Caco-2 (cell line): Measurements from ENCODE around the gene KRT39. TPM values are rescaled to one million over a fixed set of nuclear protein-coding genes. Genes with fewer than 3 reads are reported as not detected.

ENCODE experiments used
- BruUV-seq: library from RNA; stranded (reverse); fragments of 400-500 nt; replicated peaks from 2 replicates; lab custom pipeline; 2021; lab: Mats Ljungman, UMichigan
- CTCF ChIA-PET: fragments of 300-600 bp; sonication (Branson Sonifier 250); formaldehyde crosslinking; loops from one replicate; lab custom pipeline; 2022; ENCODE audit warnings: antibody characterized with exemption; lab: Charles Lee
- POLR2A ChIA-PET: fragments of 300-600 bp; sonication (Branson Sonifier 250); formaldehyde crosslinking; loops from one replicate; lab custom pipeline; 2022; ENCODE audit warnings: antibody characterized with exemption; lab: Charles Lee
- DNase-seq, 2 experiments: peaks; one replicate each; pipeline versions ENCODE4 v3.0.0 to v3.0.0-alpha.2; 2020 to 2022
- H3K27me3 ChIP-seq: replicated peaks from 2 replicates; pipeline ENCODE4 v1.6.0; 2011; ENCODE audit warnings: low read length; ENCODE audit not compliant: control insufficient read depth, insufficient read depth
- H3K36me3 ChIP-seq: 2 replicates; pipeline ENCODE4 v1.5.1; 2011; ENCODE audit warnings: low read length; ENCODE audit not compliant: control insufficient read depth, insufficient read depth
- H3K4me1 ChIP-seq: fragments of 250-450 bp; sonication (Bioruptor Pico); 2 replicates; pipeline ENCODE4 v1.5.1; 2020; ENCODE audit warnings: mild to moderate bottlenecking
- H3K4me3 ChIP-seq: 2 replicates; pipeline ENCODE4 v1.5.1; 2011; ENCODE audit warnings: low read depth, mild to moderate bottlenecking, control low read depth, low read length
- H3K9me3 ChIP-seq: fragments of 250-450 bp; sonication (Bioruptor Pico); 2 replicates; pipeline ENCODE4 v1.5.1; 2020; ENCODE audit warnings: mild to moderate bottlenecking, moderate library complexity
- H3K27ac Mint-ChIP-seq: one replicate; pipeline ENCODE4 v1.8.0; 2022; ENCODE audit warnings: mixed read lengths; ENCODE audit not compliant: unreplicated experiment
- H3K27me3 Mint-ChIP-seq: one replicate; pipeline ENCODE4 v1.8.0; 2022; ENCODE audit warnings: mixed read lengths; ENCODE audit not compliant: insufficient read depth, unreplicated experiment
- H3K36me3 Mint-ChIP-seq: one replicate; pipeline ENCODE4 v1.8.0; 2022; ENCODE audit warnings: mild to moderate bottlenecking, mixed read lengths; ENCODE audit not compliant: insufficient read depth, unreplicated experiment
- H3K4me1 Mint-ChIP-seq: one replicate; pipeline ENCODE4 v1.8.0; 2022; ENCODE audit warnings: low read depth, mixed read lengths; ENCODE audit not compliant: unreplicated experiment
- H3K4me3 Mint-ChIP-seq: one replicate; pipeline ENCODE4 v1.8.0; 2022; ENCODE audit warnings: mild to moderate bottlenecking, moderate library complexity, mixed read lengths; ENCODE audit not compliant: unreplicated experiment
- H3K9me3 Mint-ChIP-seq: one replicate; pipeline ENCODE4 v1.8.0; 2022; ENCODE audit warnings: mixed read lengths; ENCODE audit not compliant: unreplicated experiment
- intact Hi-C: fragments of 100-400 bp; cut with micrococcal nuclease; formaldehyde crosslinking; loops from one replicate; pipeline ENCODE4 v1.10.0; 2022; ENCODE audit not compliant: unreplicated experiment
- total RNA-seq: library from RNA; stranded (reverse); gene quantifications from 2 replicates; pipeline ENCODE4 v1.2.3, GENCODE V29; 2022
- TF ChIP-seq, protein P1 (sequence below), 2 experiments: fragments of 200-600 bp in 1 of 2; IDR thresholded peaks; 1 replicate in 1 of 2; 2 replicates in 1 of 2; pipeline versions ENCODE4 v1.5.1 to v1.8.0; 2011 to 2022; ENCODE audit warnings: antibody characterized with exemption in 1 of 2, control low read depth in 1 of 2, inconsistent platforms in 1 of 2, low read depth in 1 of 2, low read length in 1 of 2, mild to moderate bottlenecking in 1 of 2, moderate library complexity in 1 of 2; ENCODE audit not compliant: insufficient read depth in 1 of 2, severe bottlenecking in 1 of 2, unreplicated experiment in 1 of 2

Gene KRT39
- total RNA-seq, 1 experiment from 2014 or later = not detected

DNA sequence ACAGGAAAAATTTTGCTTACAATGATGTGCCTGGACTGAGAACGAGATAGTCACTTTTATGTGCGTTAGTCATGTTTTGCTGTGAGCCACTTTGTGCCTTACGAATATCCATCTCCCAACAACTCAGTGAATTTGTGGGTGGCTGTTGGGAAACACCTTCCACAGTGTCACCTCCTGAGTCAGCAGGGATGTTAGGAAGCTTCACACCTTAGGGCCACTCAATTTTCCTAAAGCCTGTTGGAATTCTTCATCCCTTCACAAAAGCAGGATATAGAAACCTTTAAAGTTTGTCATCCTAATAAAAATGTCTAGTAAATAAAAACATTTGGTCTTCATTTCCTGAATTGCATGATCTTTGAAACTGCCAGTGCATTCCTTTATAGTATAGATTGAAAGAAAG is 46.4 kb upstream of the KRT39 start:
- POLR2A ChIA-PET = no interaction called here
- DNase-seq = no peak

DNA sequence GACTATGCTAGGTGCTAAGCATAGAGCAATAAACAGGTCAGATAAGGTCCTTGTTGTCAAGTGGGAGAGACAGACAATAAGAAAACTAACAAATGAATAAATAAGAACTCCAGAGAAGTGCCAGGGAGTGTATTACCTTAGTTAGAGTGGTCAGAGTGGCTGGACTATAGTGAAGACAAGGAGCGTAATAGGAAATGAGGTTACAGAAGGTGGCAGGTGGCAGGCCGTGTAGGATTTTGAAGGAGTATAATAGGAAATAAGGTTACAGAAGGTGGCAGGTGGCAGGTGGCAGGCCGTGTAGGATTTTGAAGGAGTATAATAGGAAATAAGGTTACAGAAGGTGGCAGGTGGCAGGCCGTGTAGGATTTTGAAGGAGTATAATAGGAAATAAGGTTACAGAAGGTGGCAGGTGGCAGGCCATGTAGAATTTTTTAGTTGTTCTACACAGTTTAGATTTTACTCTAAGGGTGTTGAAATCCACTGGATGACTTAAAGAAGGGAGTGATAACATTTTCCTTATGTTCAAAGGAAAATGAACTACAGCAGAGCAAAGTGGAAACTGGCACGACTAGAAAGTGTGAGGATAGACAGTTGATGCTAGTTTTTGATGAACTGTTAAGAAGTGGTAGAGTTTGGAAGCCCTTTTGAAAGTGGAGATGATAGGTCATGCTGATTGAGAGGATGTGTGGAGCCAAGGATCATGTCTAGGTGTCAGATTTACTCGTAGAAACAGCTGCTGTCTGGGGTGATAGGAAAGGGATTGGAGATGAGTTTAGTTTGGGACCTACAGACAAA is 45.8 kb upstream of the KRT39 start:
- H3K9me3 ChIP-seq = peaks cover 12% of the 10 kb centered on the region; the same call in 1 of the 2 replicates
- H3K36me3 ChIP-seq = no peaks in the 10 kb centered on the region
- no peak overlapping the region for H3K4me3 ChIP-seq
- peaks cover 48% of the 10 kb centered on the region for H3K4me1 Mint-ChIP-seq
- TF ChIP-seq, protein P1, sequence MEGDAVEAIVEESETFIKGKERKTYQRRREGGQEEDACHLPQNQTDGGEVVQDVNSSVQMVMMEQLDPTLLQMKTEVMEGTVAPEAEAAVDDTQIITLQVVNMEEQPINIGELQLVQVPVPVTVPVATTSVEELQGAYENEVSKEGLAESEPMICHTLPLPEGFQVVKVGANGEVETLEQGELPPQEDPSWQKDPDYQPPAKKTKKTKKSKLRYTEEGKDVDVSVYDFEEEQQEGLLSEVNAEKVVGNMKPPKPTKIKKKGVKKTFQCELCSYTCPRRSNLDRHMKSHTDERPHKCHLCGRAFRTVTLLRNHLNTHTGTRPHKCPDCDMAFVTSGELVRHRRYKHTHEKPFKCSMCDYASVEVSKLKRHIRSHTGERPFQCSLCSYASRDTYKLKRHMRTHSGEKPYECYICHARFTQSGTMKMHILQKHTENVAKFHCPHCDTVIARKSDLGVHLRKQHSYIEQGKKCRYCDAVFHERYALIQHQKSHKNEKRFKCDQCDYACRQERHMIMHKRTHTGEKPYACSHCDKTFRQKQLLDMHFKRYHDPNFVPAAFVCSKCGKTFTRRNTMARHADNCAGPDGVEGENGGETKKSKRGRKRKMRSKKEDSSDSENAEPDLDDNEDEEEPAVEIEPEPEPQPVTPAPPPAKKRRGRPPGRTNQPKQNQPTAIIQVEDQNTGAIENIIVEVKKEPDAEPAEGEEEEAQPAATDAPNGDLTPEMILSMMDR (IDR thresholded peaks at IDR 0.05; ENCODE audit: insufficient read depth in 1 of 2, low read depth in 1 of 2, low read length in 1 of 2, severe bottlenecking in 1 of 2, unreplicated experiment in 1 of 2) = no peak
- no peaks in the 10 kb centered on the region for H3K27me3 ChIP-seq
- peaks cover 37% of the 10 kb centered on the region for H3K9me3 Mint-ChIP-seq
- ChIA-PET POLR2A (no interaction called here), CTCF (no interaction called here)
- no peak overlapping the region for H3K4me3 Mint-ChIP-seq
- no peaks in the 10 kb centered on the region for H3K27me3 Mint-ChIP-seq
- peaks cover 14% of the 10 kb centered on the region for H3K36me3 Mint-ChIP-seq
- DNase-seq = no peak
- intact Hi-C loops = no loop called here
- peaks cover 58% of the 10 kb centered on the region for H3K4me1 ChIP-seq
- BruUV-seq = no TSS peak
- peak overlapping the region; percentile 69 for H3K27ac Mint-ChIP-seq

More for the DNA sequence above, 46.4 kb upstream of the KRT39 start:
- Histone ChIP-seq H3K36me3 (no peaks in the 10 kb centered on the region), H3K4me3 (no peak overlapping the region), H3K4me1 (peaks cover 58% of the 10 kb centered on the region), H3K27me3 (no peaks in the 10 kb centered on the region), H3K9me3 (peaks cover 6% of the 10 kb centered on the region; the same call in 1 of the 2 replicates)
- intact Hi-C loops = no loop called here
- CTCF ChIA-PET = no interaction called here
- peaks cover 52% of the 10 kb centered on the region for H3K4me1 Mint-ChIP-seq
- no peak overlapping the region for H3K4me3 Mint-ChIP-seq
- peaks cover 14% of the 10 kb centered on the region for H3K36me3 Mint-ChIP-seq
- H3K27me3 Mint-ChIP-seq = no peaks in the 10 kb centered on the region
- H3K9me3 Mint-ChIP-seq = peaks cover 37% of the 10 kb centered on the region
- H3K27ac Mint-ChIP-seq = peak overlapping the region; percentile 69
- no TSS peak for BruUV-seq
- TF ChIP-seq, protein P1 (IDR thresholded peaks at IDR 0.05; ENCODE audit: insufficient read depth in 1 of 2, low read depth in 1 of 2, low read length in 1 of 2, severe bottlenecking in 1 of 2, unreplicated experiment in 1 of 2) = no peak

DNA sequence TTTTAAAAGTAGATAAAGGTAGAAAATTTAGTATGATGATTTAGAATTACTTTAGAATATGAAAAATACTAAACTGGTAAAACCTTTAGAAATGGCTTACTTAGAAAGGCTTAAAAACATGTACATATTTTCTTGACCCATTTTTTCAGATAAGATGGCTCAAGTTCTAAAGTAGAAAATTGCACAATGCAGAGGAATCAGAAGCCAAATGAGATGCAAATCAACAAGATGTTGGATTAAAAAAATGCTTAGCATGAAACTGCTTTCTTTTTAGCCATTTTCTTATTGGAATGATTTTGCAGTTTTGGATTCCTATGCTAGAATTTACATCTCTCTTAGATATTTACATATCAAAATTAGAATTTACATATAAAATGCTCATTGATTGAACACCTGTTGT is 43.7 kb upstream of the KRT39 start:
- POLR2A ChIA-PET = interaction anchor here (1.7 kb wide), 1 partner anchor 48 kb away, joined by 10 read pairs; no protein-coding TSS in a partner anchor

More for the DNA sequence above, 43.7 kb upstream of the KRT39 start:
- intact Hi-C loops = no loop called here
- peaks cover 20% of the 10 kb centered on the region for H3K36me3 Mint-ChIP-seq
- no peaks in the 10 kb centered on the region for H3K36me3 ChIP-seq
- CTCF ChIA-PET = no interaction called here
- H3K9me3 ChIP-seq = peaks cover 12% of the 10 kb centered on the region; the same call in 1 of the 2 replicates
- no peaks in the 10 kb centered on the region for H3K27me3 Mint-ChIP-seq
- no peak for DNase-seq
- TF ChIP-seq, protein P1 (IDR thresholded peaks at IDR 0.05; ENCODE audit: insufficient read depth in 1 of 2, low read depth in 1 of 2, low read length in 1 of 2, severe bottlenecking in 1 of 2, unreplicated experiment in 1 of 2) = no peak
- peaks cover 48% of the 10 kb centered on the region for H3K4me1 ChIP-seq
- peaks cover 43% of the 10 kb centered on the region for H3K4me1 Mint-ChIP-seq
- peak overlapping the region; percentile 66 for H3K27ac Mint-ChIP-seq
- no peaks in the 10 kb centered on the region for H3K27me3 ChIP-seq
- no peak overlapping the region for H3K4me3 ChIP-seq
- no peak overlapping the region for H3K4me3 Mint-ChIP-seq
- BruUV-seq = no TSS peak
- peaks cover 34% of the 10 kb centered on the region for H3K9me3 Mint-ChIP-seq
